Stimulated activated CD8-positive, alpha-beta memory T cell treated with anti-CD3 and anti-CD28 coated beads, Interleukin-12 subunit alpha, Interleukin-12 subunit beta, amount 100 ng/mL, for 24 hours (primary cell): ENCODE data around the gene METTL25.
"Not testable (repeated sequence)": the region's sequence is repeated elsewhere in the genome, so short reads cannot be mapped to it uniquely, and the experiment has no call there.

ENCODE experiments used
- DNase-seq: peaks from one replicate; pipeline ENCODE4 v3.0.0-alpha.2; 2020; ENCODE audit errors: extremely low read depth

METTL25 gene, protein sequence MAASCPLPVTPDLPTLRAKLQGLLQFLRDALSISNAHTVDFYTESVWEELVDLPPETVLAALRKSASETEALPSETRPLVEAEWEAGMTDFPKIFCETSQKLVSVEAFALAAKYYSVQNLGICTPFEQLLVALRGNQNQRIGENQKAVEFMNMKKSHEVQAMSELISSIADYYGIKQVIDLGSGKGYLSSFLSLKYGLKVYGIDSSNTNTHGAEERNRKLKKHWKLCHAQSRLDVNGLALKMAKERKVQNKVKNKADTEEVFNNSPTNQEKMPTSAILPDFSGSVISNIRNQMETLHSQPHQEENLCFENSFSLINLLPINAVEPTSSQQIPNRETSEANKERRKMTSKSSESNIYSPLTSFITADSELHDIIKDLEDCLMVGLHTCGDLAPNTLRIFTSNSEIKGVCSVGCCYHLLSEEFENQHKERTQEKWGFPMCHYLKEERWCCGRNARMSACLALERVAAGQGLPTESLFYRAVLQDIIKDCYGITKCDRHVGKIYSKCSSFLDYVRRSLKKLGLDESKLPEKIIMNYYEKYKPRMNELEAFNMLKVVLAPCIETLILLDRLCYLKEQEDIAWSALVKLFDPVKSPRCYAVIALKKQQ

DNA sequence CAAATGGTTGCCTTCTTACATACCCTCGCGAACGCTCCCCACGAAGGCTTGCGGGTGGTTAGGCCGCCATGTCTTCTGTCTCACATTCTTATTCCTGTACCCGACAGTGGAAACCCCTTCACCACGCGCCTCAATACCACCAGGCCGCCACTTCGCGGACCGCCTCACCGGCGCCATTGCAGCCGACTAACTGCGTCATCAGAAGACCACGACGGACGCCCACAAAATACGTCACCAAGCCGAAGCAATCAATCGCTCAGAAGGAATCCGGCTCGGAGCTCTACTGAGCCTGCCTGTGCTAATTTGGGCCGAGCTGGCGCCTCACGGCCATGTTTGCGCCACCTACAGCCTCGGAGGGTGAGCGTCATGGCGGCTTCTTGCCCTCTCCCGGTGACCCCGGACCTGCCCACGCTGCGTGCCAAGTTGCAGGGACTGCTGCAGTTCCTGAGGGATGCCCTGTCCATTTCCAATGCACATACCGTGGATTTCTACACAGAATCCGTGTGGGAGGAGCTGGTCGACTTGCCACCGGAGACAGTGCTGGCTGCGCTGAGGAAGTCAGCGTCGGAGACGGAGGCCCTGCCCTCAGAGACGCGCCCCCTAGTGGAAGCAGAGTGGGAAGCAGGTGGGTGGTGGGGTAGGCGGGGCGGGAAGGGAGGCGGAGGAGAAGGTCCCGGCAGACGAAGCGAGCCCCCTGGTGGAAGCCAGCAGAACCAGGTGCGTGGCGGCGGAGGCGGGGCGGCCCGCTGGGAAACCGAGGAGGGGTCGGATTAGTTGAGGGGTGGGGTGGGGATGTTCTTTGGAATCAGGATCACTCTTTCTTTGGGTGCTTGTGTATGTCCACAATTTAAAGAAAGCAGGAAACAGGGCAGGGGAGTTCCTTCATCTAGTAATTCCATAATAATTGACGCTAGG, at the start of gene METTL25, which contains the start of gene CCDC59:
Gene METTL25, plus strand, starts transcription at position 330 of the 915 bp plus-strand sequence. Its CDS starts 37 bp downstream, at position 367.
Gene CCDC59, minus strand, starts transcription at position 188 of the 915 bp plus-strand sequence. Its CDS starts 11 bp downstream, at position 177.
- peak; percentile 95 for DNase-seq

DNA sequence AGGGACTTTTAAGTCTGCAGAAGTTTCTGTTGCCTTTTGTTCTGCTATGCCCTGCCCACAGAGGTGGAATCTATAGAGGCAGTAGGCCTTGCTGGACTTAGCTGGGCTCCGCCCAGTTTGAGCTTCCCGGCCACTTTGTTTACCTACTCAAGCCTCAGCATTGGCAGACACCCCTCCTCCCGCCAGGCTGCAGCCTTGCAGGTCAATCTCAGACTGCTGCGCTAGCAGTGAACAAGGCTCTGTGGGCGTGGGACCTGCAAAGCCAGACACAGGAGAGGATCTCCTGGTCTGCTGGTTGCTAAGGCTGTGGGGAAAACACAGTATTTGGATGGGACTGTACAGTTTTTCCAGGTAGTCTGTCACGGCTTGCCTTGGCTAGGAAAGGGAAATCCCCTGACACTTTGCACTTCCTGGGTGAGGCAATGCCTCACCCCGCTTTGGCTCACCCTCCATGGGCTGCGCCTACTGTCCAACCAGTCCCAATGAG, 43.9 kb upstream of the METTL25 start:
- no peak for DNase-seq

DNA sequence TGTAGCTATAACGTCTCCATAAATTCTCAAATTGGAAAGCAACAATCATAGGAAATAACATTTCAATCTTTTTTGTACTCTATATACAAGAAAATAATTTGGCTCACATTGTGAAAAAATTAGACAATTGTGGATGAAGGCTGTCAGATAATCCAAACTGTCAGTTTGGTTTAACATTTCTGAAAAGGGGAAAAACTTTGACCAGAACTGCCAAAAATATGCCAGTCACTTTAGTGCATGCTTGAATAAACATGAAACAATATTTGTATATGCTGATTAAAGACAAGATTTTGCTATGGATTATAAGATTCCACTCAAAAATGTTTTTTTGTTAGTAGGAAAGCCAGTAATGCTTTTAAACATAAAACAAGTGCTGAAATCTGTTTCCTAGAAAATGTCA, 39.1 kb upstream of the METTL25 start:
- DNase-seq, result no peak

DNA sequence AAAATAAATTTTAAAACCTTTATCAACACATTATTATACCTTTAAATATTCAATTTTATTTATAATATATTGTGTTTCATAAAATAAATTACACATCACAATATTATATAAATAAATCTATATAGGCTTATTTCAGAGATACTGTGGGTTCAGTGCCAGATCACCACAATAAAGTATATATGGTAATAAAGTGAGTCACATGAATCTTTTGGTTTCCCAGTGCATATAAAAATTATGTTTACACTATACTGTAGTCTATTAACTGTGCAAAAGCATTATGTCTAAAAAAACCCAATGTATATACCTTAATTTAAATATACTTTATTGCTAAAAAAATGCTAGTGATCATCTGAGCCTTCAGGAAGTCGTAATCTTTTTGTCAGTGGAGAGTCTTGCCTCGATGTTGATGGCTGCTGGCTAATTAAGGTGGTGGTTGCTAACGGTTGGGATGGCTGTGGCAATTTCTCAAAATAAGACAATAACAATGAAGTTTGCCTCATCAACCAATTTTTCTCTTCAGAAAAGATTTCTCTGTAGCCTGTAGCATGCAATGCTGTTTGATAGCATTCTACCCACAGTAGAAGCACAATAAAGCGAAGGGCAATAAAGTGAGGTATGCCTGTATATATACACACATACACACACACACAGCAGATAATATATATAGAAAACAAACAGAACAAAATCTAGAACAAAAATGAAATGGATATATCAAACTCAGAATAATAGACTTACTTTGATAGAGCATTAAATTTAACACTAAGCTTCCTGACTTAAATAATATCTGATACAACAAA, 32.6 kb upstream of the METTL25 start:
- DNase-seq, result no peak

DNA sequence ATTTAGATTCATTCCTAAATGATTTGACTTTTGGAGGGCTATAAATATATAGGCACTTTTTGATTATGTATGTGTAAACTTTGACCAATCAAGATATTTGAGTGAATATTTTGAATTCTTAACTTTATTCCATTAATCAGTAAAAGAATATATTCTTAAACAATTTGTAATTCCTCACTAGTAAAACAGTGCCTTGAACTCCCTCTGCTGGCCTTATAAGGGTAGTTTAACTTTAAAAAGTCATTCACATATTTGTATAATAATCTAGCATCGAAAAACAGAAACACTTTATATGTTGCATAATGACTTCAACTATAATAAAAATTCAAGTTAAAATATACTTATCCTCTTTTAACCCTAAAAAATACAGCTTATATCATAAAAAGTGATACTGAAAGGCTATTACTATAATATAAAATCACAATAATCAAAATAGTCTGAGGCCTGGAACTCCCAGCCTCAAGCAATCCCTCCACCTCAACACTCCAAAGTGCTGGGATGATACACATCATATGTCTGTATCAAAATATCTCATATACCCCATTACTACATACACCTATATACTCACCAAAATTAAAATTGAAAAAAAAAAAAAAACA, 31.3 kb upstream of the METTL25 start:
- DNase-seq, result no peak

DNA sequence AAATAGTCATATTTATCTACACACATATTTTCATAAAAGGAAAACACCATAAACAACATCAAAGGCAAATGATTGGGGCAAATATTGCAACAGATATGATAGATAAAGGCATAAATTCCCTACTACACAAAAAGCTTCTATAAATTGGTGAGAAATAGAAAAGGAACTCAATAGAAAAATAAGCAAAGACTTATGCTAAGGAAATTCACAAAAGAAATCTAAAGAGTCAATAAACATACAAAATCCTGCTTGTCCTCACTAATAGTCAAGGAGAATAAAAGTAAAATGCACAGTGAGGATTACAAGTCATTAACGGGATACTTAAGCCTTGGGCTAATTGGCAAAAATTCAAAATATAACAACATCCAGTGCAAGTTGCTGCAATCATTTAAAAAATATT, 30.5 kb upstream of the METTL25 start:
- no peak for DNase-seq

DNA sequence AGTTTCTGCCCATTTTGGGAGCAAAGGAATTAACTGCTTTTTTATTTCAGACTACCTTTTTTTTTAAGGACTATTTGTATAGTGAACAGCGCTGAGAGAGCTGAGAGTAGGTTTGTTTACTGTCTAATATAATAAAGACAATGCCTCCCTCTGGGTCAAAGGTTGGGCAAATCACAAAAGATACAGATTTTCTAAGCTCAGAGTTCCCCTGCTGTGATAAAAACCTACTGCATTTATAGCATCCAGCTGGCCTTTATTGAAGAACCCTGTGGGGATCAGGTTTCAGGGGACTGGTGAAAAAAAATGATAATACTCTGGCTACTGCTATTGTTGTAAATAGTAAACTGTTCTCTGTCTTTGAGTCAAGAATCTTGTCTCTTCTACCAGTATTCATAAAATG, 28.8 kb upstream of the METTL25 start:
- DNase-seq, result no peak

DNA sequence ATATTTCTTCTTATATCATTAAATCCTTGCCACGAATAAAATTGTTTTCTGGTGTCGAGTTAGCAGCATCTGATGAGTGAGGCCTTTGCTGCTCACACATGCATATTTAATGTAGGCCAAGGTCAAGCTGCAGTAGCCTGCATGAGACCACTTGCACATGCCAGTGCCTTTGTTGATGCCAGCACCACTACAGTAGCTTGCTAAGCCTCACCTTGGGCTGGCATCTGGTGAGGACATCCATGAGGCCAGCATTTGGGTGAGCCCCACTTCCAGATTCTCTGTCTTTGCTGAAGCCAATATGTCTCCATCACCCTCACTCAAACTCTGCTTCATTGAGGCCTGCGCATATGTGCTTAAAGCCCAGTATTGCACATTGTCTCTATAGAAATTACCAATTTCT, 8.2 kb upstream of the METTL25 start:
- no peak for DNase-seq

DNA sequence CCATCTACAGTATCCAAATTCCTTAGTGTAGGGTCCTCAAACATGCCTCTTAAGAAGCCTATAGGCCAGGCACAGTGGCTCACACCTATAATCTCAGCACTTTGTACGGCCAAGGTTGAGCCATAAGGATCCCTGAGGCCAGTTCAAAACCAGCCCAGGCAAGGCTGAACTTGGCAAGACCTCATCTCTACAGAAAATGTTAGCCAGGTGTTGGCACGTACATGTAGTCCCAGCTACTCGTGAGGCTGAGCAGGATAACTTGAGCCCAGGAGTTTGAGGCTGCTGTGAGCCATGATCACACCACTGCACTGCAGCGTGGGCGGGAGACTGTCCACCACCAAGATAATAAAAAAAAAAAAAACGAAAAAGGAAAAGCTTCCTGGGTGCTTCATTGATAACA, 6.9 kb upstream of the METTL25 start:
- DNase-seq, result no peak

DNA sequence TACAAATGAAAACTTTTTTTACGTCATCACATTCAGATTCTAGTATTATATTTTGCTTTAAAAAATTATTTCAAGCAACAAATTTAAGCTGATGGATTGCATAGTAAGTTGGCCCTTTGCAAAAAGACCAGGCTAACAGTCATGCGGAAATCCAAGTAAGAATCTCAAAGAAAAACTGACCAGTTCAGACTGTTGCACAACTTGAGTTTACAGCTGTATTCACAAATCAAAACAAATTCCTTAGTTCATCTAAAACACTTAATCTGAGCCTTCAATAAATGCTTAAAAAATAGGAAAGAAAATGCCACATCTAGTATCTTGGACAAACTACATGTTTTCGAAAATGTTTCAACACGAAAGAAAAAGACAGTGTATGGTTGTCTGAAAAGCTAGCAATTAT, 989 bp upstream of the METTL25 start:
- no peak for DNase-seq

DNA sequence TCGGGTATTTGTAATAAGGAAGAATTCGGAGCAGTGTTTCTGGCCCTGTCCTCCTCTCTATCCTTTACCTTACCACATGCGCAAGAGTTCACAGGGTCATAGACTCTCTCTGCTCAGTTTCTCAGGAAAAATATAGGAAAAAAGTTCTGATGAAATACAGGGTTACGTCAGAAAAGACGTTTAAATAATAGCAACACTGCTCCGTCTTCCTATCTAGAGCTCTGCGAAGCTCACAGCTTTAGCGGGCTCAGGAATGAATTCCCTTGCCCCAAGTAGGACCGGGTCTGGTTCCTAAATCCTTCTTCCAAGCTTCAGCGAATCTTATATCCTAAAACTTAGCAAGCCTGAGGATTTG, 507 bp upstream of the METTL25 start:
- DNase-seq, result no peak

DNA sequence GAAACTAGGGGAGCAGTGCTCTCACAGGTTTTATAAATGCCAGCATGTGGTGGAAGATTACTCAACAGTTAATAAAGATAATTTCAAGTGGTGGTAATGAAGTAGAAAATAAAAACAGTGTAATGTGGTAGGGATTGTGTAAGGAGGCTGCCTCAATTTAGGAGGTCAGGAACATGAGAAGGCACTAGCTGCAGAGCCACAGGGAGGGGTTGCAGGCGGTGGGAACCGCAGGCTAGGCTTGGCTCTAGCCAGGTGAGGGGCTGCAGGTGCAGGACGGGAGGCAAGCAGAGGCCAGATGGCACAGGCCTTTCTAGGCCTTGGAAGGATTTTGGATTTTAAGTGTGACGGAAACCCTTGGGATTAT, 768 bp downstream of the METTL25 start:
- DNase-seq, result no peak

DNA sequence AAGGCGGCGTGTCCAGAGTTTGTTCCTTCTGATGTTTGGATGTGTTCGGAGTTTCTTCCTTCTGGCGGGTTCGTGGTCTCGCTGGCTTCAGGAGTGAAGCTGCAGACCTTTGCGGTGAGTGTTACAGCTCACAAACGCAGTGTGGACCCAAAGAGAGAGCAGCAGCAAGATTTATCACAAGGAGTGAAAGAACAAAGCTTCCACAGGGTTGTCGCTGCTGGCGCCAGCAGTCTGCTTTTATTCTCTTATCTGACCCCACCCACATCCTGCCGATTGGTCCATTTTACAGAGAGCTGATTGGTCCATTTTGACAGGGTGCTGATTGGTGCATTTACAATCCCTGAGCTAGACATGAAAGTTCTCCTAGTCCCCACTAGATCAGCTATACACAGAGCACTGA, 2.5 kb downstream of the METTL25 start:
- not testable (repeated sequence) for DNase-seq

DNA sequence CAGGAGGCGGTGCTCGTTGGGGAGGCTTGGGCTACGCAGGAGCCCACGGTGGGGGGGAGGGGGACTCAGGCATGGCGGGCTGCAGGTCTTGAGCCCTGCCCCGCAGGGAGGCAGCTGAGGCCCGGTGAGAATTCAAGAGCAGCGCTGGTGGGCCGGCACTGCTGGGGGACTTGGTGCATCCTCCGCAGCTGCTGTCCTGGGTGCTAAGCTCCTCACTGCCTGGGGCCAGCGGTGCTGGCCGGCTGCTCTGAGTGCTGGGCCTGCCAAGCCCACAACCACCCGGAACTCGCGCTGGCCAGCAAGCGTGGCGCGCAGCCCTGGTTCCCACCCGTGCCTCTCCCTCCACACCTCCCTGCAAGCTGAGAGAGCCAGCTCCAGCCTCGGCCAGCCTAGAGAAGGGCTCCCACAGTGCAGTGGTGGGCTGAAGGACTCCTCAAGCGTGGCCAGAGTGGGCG, 3.2 kb downstream of the METTL25 start:
- no peak for DNase-seq

DNA sequence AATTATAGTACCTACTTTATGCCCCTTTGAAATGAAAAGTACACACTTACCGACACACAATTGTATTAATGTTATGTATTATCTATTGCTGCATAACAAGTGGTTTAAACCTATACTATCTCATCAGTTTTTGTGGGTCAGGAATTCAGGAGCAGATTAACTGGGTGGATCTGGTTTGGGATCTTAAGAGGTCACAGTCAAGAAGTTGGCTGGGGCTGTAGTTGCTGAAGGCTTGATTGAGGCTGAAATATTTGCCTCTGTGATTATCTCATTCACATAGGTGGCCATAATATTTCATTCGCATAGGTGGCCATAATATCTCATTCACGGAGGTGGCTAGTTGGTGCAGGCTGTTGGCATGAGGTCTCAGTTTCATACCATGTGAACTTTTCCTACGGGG, 5.7 kb downstream of the METTL25 start:
- no peak for DNase-seq

DNA sequence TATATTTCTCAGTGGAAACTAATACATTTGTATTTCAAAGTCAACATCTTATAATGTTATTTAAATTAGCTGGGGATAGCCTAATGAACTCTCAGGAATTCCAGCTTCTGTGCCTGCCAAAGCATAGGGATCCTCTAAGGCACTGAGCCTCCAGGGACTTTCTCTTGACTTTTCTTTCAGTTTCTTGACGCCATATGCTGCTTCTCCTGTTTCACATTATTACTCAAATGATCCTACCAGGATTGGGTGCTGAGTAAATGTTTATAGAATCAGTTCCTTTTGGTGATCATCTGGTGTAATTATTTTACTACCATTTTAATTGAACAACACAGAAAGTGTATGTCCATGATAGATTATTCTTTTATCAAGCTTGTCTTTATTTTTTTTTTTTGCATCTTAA, 7.9 kb downstream of the METTL25 start:
- no peak for DNase-seq

DNA sequence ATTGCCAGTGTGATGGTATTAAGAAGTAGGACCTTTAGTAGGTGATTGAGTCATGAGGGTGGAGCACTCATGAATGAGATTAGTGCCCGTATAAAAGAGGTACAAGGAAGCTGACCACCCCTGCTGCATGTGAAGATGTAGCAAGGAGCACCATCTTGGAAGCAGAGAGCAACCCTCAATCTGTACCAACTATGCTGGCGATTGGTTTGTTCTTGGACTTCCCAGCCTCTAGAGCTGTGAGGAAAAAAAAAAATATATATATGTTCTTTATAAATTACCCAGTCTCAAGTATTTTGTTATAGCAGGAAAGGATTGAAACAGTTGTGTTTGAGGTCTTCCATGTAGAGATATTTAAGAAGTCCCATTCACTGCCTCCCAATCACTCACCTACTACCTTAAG, 16.9 kb downstream of the METTL25 start:
- DNase-seq, result no peak

DNA sequence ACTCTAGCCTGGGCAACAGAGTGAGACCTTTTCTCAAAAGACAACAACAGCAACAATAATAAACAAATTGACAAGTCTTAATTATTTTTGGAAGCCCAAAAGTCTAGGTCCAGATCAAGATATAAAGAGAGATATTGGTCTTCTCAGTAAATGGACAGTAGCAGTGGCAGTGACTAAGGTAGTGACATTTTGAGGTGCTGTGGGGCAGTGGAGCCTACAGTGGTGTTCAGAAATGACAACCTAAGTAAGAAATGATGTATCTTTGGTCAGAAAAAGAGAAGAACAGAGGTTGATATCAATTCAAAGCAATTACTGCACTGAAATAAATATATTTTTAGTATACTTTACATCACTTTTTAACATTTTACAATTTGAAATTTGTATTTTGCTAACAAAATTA, 20.7 kb downstream of the METTL25 start:
- no peak for DNase-seq

DNA sequence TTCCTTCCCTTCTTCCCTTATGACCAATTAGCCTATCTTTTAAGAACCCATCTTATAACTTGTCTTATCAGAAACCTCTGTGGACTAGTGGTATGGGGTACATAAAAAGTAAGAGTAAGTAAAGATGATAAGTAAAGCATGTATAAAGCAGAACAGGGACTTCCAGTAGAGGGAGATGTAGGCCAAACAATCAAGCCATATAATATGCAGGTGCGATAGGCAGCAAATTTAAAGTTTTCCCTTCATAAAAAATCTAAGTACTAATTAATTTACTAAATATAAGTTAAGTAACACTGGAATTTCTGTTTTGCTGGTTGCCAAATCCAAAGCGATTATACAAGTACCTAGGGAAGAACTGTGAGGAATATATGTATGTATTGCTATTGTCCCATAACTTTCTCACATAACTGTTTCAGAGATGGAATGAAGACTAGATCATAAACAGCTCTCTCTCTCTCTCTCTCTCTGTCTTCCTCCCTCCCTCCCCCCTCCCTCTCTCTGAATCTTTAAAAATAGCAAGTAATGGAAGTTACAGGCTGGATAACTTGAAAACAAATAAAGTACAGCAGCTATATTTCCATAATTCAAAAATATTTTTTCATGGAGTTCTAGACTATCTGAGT, 25.7 kb downstream of the METTL25 start:
- DNase-seq, result no peak

DNA sequence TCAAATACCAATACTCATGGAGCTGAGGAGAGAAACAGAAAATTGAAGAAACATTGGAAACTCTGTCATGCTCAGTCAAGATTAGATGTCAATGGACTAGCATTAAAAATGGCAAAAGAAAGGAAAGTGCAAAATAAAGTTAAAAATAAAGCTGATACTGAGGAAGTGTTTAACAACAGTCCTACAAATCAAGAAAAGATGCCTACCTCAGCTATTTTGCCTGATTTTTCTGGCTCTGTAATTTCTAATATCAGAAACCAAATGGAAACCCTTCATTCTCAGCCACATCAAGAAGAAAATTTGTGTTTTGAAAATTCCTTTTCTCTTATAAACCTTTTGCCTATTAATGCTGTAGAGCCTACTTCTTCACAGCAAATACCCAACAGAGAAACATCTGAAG, 40.5 kb downstream of the METTL25 start:
- no peak for DNase-seq

DNA sequence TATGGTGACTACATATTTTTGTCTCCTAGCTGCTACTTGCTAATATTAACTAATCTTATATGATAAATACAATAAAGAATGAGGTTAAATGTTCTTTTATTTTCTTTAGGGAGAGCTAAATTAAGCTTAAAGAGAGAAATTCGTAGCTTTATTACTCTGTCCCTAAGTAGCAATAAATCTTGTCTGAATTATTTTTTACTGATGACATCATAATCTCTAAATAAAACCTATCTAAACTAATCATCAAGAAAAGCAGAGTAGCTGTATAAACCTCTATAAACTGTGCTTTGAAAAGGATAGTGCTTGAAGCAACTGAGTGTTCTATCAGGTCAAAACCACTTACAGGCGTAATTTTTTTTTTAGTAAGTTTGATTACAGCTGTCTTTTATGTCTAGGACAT, 42.5 kb downstream of the METTL25 start:
- DNase-seq, result no peak
